D721Med (cell line): ENCODE measurements around the gene GDF7.

Experiments used
- DNase-seq: peaks from one replicate; pipeline ENCODE4 v3.0.0; 2011; ENCODE audit warnings: low spot score; ENCODE audit not compliant: insufficient read length
- FAIRE-seq: peaks from 2 replicates; lab custom pipeline; 2011; peaks lifted over from hg19 to GRCh38; lab: Jason Lieb, UNC
- CTCF ChIP-seq: IDR thresholded peaks from 2 replicates; pipeline ENCODE4 v1.5.1; 2012; ENCODE audit warnings: mild to moderate bottlenecking, control low read depth; ENCODE audit not compliant: insufficient read depth; ENCODE audit errors: missing control alignments

The GDF7 gene

GRCh38 chr2:20661421-20662307 lies 5.3 kb upstream of the GDF7 start:
- peak; percentile 95 for TF ChIP-seq CTCF
- peak; percentile 6 for FAIRE-seq
- peak; percentile 83 for DNase-seq

- DNase-seq, result no peak
- no peak for TF ChIP-seq CTCF
- no peak for FAIRE-seq
Measured at GRCh38 chr2:20662308-20662937, 4.5 kb upstream of the GDF7 start.

GRCh38 chr2:20663196-20664070 lies 3.5 kb upstream of the GDF7 start:
- FAIRE-seq (no peak), DNase-seq (no peak)
- TF ChIP-seq CTCF, result no peak

GRCh38 chr2:20664071-20664390 lies 2.9 kb upstream of the GDF7 start:
- FAIRE-seq, result no peak
- no peak for TF ChIP-seq CTCF
- no peak for DNase-seq

- no peak for DNase-seq
- FAIRE-seq, result no peak
- TF ChIP-seq CTCF, result no peak
Measured at GRCh38 chr2:20664431-20665242, 2.3 kb upstream of the GDF7 start.

- FAIRE-seq (no peak), DNase-seq (no peak)
- no peak for TF ChIP-seq CTCF
Measured at GRCh38 chr2:20665243-20666004, 1.5 kb upstream of the GDF7 start.
